GM23338 (cell line): ENCODE results near the gene SOCS2. TPM values are rescaled to one million over a fixed set of nuclear protein-coding genes. Genes with fewer than 3 reads are reported as not detected.

Source experiments
- ATAC-seq: fragments of 200-7000 bp; cut with Tn5 transposase; 3 replicates; pipeline ENCODE4 v1.9.1; 2020
- DNase-seq: peaks from one replicate; pipeline ENCODE4 v3.0.0-alpha.2; 2015; ENCODE audit warnings: low spot score
- H2AFZ ChIP-seq: fragments of 200-600 bp; sonication (generic); 2 replicates; pipeline ENCODE4 v1.8.0; 2016; ENCODE audit warnings: antibody characterized with exemption, mild to moderate bottlenecking, moderate library complexity
- H3F3A ChIP-seq: fragments of 200-600 bp; sonication (generic); replicated peaks from 2 replicates; pipeline ENCODE4 v1.8.0; 2017; ENCODE audit warnings: antibody characterized with exemption, mixed run types, low read depth
- H3K27ac ChIP-seq: fragments of 200-600 bp; sonication (generic); 2 replicates; pipeline ENCODE4 v1.6.1; 2016; ENCODE audit warnings: low read depth
- H3K27me3 ChIP-seq: fragments of 200-600 bp; sonication (generic); 2 replicates; pipeline ENCODE4 v1.8.0; 2016; ENCODE audit warnings: mild to moderate bottlenecking, mixed run types, moderate library complexity; ENCODE audit not compliant: insufficient read depth
- H3K36me3 ChIP-seq: fragments of 200-600 bp; sonication (generic); 2 replicates; pipeline ENCODE4 v1.8.0; 2016; ENCODE audit warnings: mild to moderate bottlenecking; ENCODE audit not compliant: insufficient read depth
- H3K4me1 ChIP-seq: fragments of 200-600 bp; sonication (generic); 2 replicates; pipeline ENCODE4 v1.8.0; 2016; ENCODE audit warnings: mild to moderate bottlenecking, moderate library complexity; ENCODE audit not compliant: insufficient read depth
- H3K4me2 ChIP-seq: fragments of 200-600 bp; sonication (generic); 2 replicates; pipeline ENCODE4 v1.7.1; 2017; ENCODE audit warnings: mixed run types
- H3K4me3 ChIP-seq: fragments of 200-600 bp; sonication (generic); 2 replicates; pipeline ENCODE4 v1.6.1; 2016; ENCODE audit warnings: mixed run types
- H3K79me2 ChIP-seq: fragments of 200-600 bp; sonication (generic); replicated peaks from 2 replicates; pipeline ENCODE4 v1.8.0; 2017; ENCODE audit warnings: mild to moderate bottlenecking; ENCODE audit not compliant: insufficient read depth
- H3K9me2 ChIP-seq: fragments of 200-600 bp; sonication (generic); 2 replicates; pipeline ENCODE4 v1.8.0; 2017; ENCODE audit not compliant: insufficient read depth
- H4K20me1 ChIP-seq: fragments of 200-600 bp; sonication (generic); replicated peaks from 2 replicates; pipeline ENCODE4 v1.8.0; 2017; ENCODE audit warnings: mild to moderate bottlenecking; ENCODE audit not compliant: insufficient read depth
- H3K27ac Mint-ChIP-seq: 2 replicates; pipeline ENCODE4 v1.8.0; 2020; ENCODE audit warnings: inconsistent platforms, mild to moderate bottlenecking, moderate library complexity, mixed read lengths
- H3K27me3 Mint-ChIP-seq: 3 replicates; pipeline ENCODE4 v1.8.0; 2022; ENCODE audit warnings: low read depth, mild to moderate bottlenecking, moderate library complexity, mixed read lengths, inconsistent platforms; ENCODE audit not compliant: insufficient read depth, poor library complexity
- H3K36me3 Mint-ChIP-seq: 3 replicates; pipeline ENCODE4 v1.8.0; 2021; ENCODE audit warnings: low read depth, mild to moderate bottlenecking, inconsistent platforms, moderate library complexity, mixed read lengths
- H3K4me1 Mint-ChIP-seq: 3 replicates; pipeline ENCODE4 v1.8.0; 2020; ENCODE audit warnings: mild to moderate bottlenecking, inconsistent platforms, mixed read lengths
- H3K4me3 Mint-ChIP-seq: 3 replicates; pipeline ENCODE4 v1.8.0; 2021; ENCODE audit warnings: moderate library complexity, mild to moderate bottlenecking, inconsistent platforms, mixed read lengths
- H3K9me3 Mint-ChIP-seq: 3 replicates; pipeline ENCODE4 v1.8.0; 2020; ENCODE audit warnings: moderate library complexity, mild to moderate bottlenecking, inconsistent platforms, mixed read lengths
- POLR2AphosphoS5 ChIP-seq: IDR thresholded peaks from 2 replicates; pipeline ENCODE4 v1.6.1; 2016; ENCODE audit warnings: antibody characterized with exemption, low read depth
- REST ChIP-seq: IDR thresholded peaks from one replicate; pipeline ENCODE4 v1.6.1; 2018; ENCODE audit warnings: antibody characterized with exemption; ENCODE audit not compliant: unreplicated experiment
- STAT1 ChIP-seq: IDR thresholded peaks from one replicate; pipeline ENCODE4 v1.6.1; 2016; ENCODE audit warnings: antibody characterized with exemption; ENCODE audit not compliant: unreplicated experiment
- ZNF462 ChIP-seq: fragments of 250-450 bp; sonication (Bioruptor Pico); IDR thresholded peaks from 2 replicates; pipeline ENCODE4 v1.5.0; 2020; ENCODE audit warnings: mild to moderate bottlenecking, moderate library complexity
- polyA plus RNA-seq: library from polyadenylated mRNA; unstranded; fragments of >200 nt; fragmentation: Nextera tagmentation; extraction: Ambion mirVana; gene quantifications from 2 replicates; pipeline ENCODE4 v1.2.1, GENCODE V29; 2016
- total RNA-seq: library from RNA; depleted of rRNA; stranded (reverse); fragments of >200 nt; shearing (Covaris generic); gene quantifications from 2 replicates; pipeline ENCODE4 v1.2.3, GENCODE V29; 2014

Gene SOCS2
- total and polyA plus RNA-seq, 2 experiments from 2014 or later = 15.5 to 32.4 TPM

- no peak overlapping the region for H3K4me3 Mint-ChIP-seq
Measured at GRCh38 chr12:93567174-93567573, 5.3 kb upstream of the SOCS2 start.

More at GRCh38 chr12:93567174-93567573, 5.3 kb upstream of the SOCS2 start:
- Histone ChIP-seq H3K36me3 (peaks cover 6% of the 10 kb centered on the region; the same call in 1 of the 2 replicates), H3K27me3 (peaks cover 2% of the 10 kb centered on the region), H3K79me2 (no peaks in the 10 kb centered on the region), H4K20me1 (no peaks in the 10 kb centered on the region), H3K27ac (no peak overlapping the region), H3F3A (peaks cover 2% of the 10 kb centered on the region), H2AFZ (no peak overlapping the region), H3K4me1 (peaks cover 4% of the 10 kb centered on the region; the same call in 1 of the 2 replicates), H3K4me2 (no peak overlapping the region), H3K9me2 (no peaks in the 10 kb centered on the region), H3K4me3 (no peak overlapping the region)
- Mint-ChIP-seq H3K9me3 (no peaks in the 10 kb centered on the region; the same call in 1 of the 3 replicates), H3K36me3 (peaks cover 14% of the 10 kb centered on the region; the same call in 2 of the 3 replicates), H3K4me1 (peaks cover 3% of the 10 kb centered on the region; the same call in 1 of the 3 replicates), H3K27me3 (peaks cover 4% of the 10 kb centered on the region), H3K27ac (no peak overlapping the region)
- ATAC-seq = no peak
- TF ChIP-seq STAT1 (no peak), REST (no peak), POLR2AphosphoS5 (no peak), ZNF462 (CRISPR knock-in tag) (no peak)
- no peak for DNase-seq
